Astrocyte (in vitro differentiated cells and primary cell): Measurements from ENCODE around the gene MMP23B. TPM values are rescaled to one million over a fixed set of nuclear protein-coding genes. Genes with fewer than 3 reads are reported as not detected.
"Not testable (repeated sequence)": the region's sequence is repeated elsewhere in the genome, so short reads cannot be mapped to it uniquely, and the experiment has no call there.

Experiments
- DNase-seq: peaks from one replicate; pipeline ENCODE4 v3.0.0-alpha.2; 2010; ENCODE audit warnings: low read depth
- FAIRE-seq: peaks from 2 replicates; lab custom pipeline; 2011; peaks lifted over from hg19 to GRCh38; lab: Jason Lieb, UNC
- H2AFZ ChIP-seq: 2 replicates; pipeline ENCODE4 v1.6.0; 2012; ENCODE audit warnings: low read depth, low read length, inconsistent platforms
- H3K27ac ChIP-seq: 2 replicates; pipeline ENCODE4 v1.5.1; 2011; ENCODE audit warnings: low read depth, low read length, inconsistent platforms
- H3K27me3 ChIP-seq: 2 replicates; pipeline ENCODE4 v1.6.0; 2011; ENCODE audit warnings: low read length, inconsistent platforms; ENCODE audit not compliant: insufficient read depth
- H3K36me3 ChIP-seq: 2 replicates; pipeline ENCODE4 v1.5.1; 2011; ENCODE audit warnings: low read length, inconsistent platforms; ENCODE audit not compliant: insufficient read depth
- H3K4me1 ChIP-seq: 2 replicates; pipeline ENCODE4 v1.5.1; 2011; ENCODE audit warnings: low read length, inconsistent platforms; ENCODE audit not compliant: insufficient read depth
- H3K4me2 ChIP-seq: 2 replicates; pipeline ENCODE4 v1.6.0; 2012; ENCODE audit warnings: low read length, inconsistent platforms
- H3K4me3 ChIP-seq: 2 replicates; pipeline ENCODE4 v1.5.1; 2011; ENCODE audit warnings: low read depth, mild to moderate bottlenecking, low read length, inconsistent platforms; ENCODE audit not compliant: insufficient read depth
- H3K79me2 ChIP-seq: 2 replicates; pipeline ENCODE4 v1.6.0; 2012; ENCODE audit warnings: mild to moderate bottlenecking, low read length, inconsistent platforms; ENCODE audit not compliant: insufficient read depth
- H3K9ac ChIP-seq: 2 replicates; pipeline ENCODE4 v1.6.0; 2012; ENCODE audit warnings: mild to moderate bottlenecking, low read length, inconsistent platforms
- H3K9me3 ChIP-seq: 2 replicates; pipeline ENCODE4 v1.5.1; 2012; ENCODE audit warnings: low read depth, mild to moderate bottlenecking, low read length, inconsistent platforms; ENCODE audit not compliant: insufficient read depth
- H4K20me1 ChIP-seq: 2 replicates; pipeline ENCODE4 v1.6.0; 2012; ENCODE audit warnings: low read length, inconsistent platforms; ENCODE audit not compliant: insufficient read depth
- H3K27ac Mint-ChIP-seq: one replicate; pipeline ENCODE4 v1.8.0; 2021; ENCODE audit warnings: mild to moderate bottlenecking, mixed read lengths; ENCODE audit not compliant: unreplicated experiment
- H3K27me3 Mint-ChIP-seq: one replicate; pipeline ENCODE4 v1.8.0; 2021; ENCODE audit warnings: low read depth, mixed read lengths; ENCODE audit not compliant: unreplicated experiment
- H3K36me3 Mint-ChIP-seq: one replicate; pipeline ENCODE4 v1.8.0; 2021; ENCODE audit warnings: low read depth, mixed read lengths; ENCODE audit not compliant: unreplicated experiment
- H3K4me1 Mint-ChIP-seq: one replicate; pipeline ENCODE4 v1.8.0; 2021; ENCODE audit warnings: low read depth, mixed read lengths; ENCODE audit not compliant: unreplicated experiment
- H3K4me3 Mint-ChIP-seq: one replicate; pipeline ENCODE4 v1.8.0; 2021; ENCODE audit warnings: mild to moderate bottlenecking, moderate library complexity, mixed read lengths; ENCODE audit not compliant: unreplicated experiment
- H3K9me3 Mint-ChIP-seq: one replicate; pipeline ENCODE4 v1.8.0; 2021; ENCODE audit warnings: mild to moderate bottlenecking, mixed read lengths; ENCODE audit not compliant: unreplicated experiment
- EZH2 ChIP-seq: IDR thresholded peaks from 2 replicates; pipeline ENCODE4 v1.6.1; 2012; ENCODE audit warnings: mild to moderate bottlenecking, low read length, inconsistent platforms; ENCODE audit not compliant: insufficient read depth
- total RNA-seq: library from RNA; stranded (reverse); gene quantifications from 2 replicates; pipeline ENCODE4 v1.2.1, GENCODE V29; 2021
- TF ChIP-seq, protein P1 (sequence below): IDR thresholded peaks from 2 replicates; pipeline ENCODE4 v1.5.1; 2011; ENCODE audit warnings: low read depth, mild to moderate bottlenecking, inconsistent platforms, low read length, moderate library complexity; ENCODE audit not compliant: insufficient read depth

Gene MMP23B
- total RNA-seq, 1 donor from 2014 or later = 40.7 TPM

DNA sequence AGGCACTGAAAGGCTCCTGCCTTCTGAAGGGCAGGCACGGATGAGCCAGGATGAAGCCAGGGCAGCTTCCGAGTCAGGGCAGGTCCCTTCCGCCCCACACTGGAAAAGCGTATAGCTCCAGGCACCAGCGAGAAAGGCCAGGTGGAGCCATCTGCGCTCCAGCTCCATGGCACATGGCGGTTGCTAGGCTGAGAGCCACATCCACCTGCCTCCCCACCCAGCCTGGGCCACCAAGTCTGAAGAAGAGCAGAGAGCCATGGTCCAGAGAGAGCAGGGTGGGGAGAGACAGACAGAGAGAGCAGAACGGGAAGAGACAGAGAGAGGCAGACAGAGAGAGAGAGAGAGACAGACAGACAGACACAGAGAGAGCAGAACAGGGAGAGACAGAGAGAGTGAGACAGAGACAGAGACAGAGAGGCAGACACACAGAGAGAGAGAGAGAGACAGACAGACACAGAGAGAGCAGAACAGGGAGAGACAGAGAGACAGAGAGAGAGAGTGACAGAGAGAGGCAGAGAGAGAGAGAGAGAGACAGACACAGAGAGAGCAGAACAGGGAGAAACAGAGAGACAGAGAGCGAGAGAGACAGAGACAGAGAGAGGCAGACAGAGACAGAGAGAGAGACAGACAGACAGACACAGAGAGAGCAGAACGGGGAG is 37.2 kb upstream of the MMP23B start:
- Mint-ChIP-seq H3K9me3 (no peaks in the 10 kb centered on the region), H3K4me1 (peaks cover 3% of the 10 kb centered on the region), H3K27me3 (peaks cover 6% of the 10 kb centered on the region), H3K4me3 (no peak overlapping the region), H3K27ac (no peak overlapping the region), H3K36me3 (no peaks in the 10 kb centered on the region)
- Histone ChIP-seq H2AFZ (no peak overlapping the region), H3K4me2 (no peak overlapping the region), H3K27me3 (peaks cover 7% of the 10 kb centered on the region), H3K4me3 (no peak overlapping the region), H4K20me1 (peaks cover 5% of the 10 kb centered on the region), H3K4me1 (peaks cover 10% of the 10 kb centered on the region), H3K36me3 (no peaks in the 10 kb centered on the region), H3K9me3 (no peaks in the 10 kb centered on the region), H3K27ac (no peak overlapping the region), H3K79me2 (no peaks in the 10 kb centered on the region), H3K9ac (no peak overlapping the region)
- TF ChIP-seq, protein P1, sequence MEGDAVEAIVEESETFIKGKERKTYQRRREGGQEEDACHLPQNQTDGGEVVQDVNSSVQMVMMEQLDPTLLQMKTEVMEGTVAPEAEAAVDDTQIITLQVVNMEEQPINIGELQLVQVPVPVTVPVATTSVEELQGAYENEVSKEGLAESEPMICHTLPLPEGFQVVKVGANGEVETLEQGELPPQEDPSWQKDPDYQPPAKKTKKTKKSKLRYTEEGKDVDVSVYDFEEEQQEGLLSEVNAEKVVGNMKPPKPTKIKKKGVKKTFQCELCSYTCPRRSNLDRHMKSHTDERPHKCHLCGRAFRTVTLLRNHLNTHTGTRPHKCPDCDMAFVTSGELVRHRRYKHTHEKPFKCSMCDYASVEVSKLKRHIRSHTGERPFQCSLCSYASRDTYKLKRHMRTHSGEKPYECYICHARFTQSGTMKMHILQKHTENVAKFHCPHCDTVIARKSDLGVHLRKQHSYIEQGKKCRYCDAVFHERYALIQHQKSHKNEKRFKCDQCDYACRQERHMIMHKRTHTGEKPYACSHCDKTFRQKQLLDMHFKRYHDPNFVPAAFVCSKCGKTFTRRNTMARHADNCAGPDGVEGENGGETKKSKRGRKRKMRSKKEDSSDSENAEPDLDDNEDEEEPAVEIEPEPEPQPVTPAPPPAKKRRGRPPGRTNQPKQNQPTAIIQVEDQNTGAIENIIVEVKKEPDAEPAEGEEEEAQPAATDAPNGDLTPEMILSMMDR = no peak
- no peak for TF ChIP-seq EZH2
- DNase-seq = no peak
- no peak for FAIRE-seq

- H3K27me3 ChIP-seq, FAIRE-seq, H3K36me3 ChIP-seq, H4K20me1 ChIP-seq, DNase-seq, H3K9me3 ChIP-seq, H3K4me3 ChIP-seq, H3K27ac ChIP-seq, H3K27ac Mint-ChIP-seq, H3K9me3 Mint-ChIP-seq, H3K4me2 ChIP-seq, H2AFZ ChIP-seq, H3K4me1 ChIP-seq, H3K4me1 Mint-ChIP-seq, H3K36me3 Mint-ChIP-seq, H3K27me3 Mint-ChIP-seq, H3K4me3 Mint-ChIP-seq, H3K9ac ChIP-seq, H3K79me2 ChIP-seq: not testable (repeated sequence)
These were observed 36.6 kb upstream of the MMP23B start for GRCh38 chr1:1595341-1595740.

- no peak overlapping the region for H3K4me2 ChIP-seq
- H4K20me1 ChIP-seq = peaks cover 5% of the 10 kb centered on the region
- H3K4me3 Mint-ChIP-seq = no peak overlapping the region
- H3K27ac ChIP-seq = no peak overlapping the region
- H3K9ac ChIP-seq = no peak overlapping the region
- H3K27me3 ChIP-seq = peaks cover 13% of the 10 kb centered on the region
- FAIRE-seq (no peak), DNase-seq (no peak)
- no peak overlapping the region for H3K27ac Mint-ChIP-seq
- H3K4me3 ChIP-seq = no peak overlapping the region
- TF ChIP-seq, protein P1 = no peak
- no peak for TF ChIP-seq EZH2
- no peaks in the 10 kb centered on the region for H3K4me1 Mint-ChIP-seq
- no peaks in the 10 kb centered on the region for H3K9me3 ChIP-seq
- no peaks in the 10 kb centered on the region for H3K79me2 ChIP-seq
- H2AFZ ChIP-seq = no peak overlapping the region
- H3K36me3 Mint-ChIP-seq = no peaks in the 10 kb centered on the region
- peaks cover 6% of the 10 kb centered on the region for H3K27me3 Mint-ChIP-seq
- H3K36me3 ChIP-seq = no peaks in the 10 kb centered on the region
- H3K9me3 Mint-ChIP-seq = no peaks in the 10 kb centered on the region
- H3K4me1 ChIP-seq = peaks cover 10% of the 10 kb centered on the region
These were observed 35.3 kb upstream of the MMP23B start for GRCh38 chr1:1596493-1597274.
